H9 (cell line): ENCODE data around the gene PMIS2. TPM values are rescaled to one million over a fixed set of nuclear protein-coding genes. Genes with fewer than 3 reads are reported as not detected.

Experiments
- DNase-seq: peaks from one replicate; pipeline ENCODE4 v3.0.0-alpha.2; 2017
- H2AFZ ChIP-seq: one replicate; pipeline ENCODE4 v1.6.1; 2013; ENCODE audit warnings: mild to moderate bottlenecking, low read length, control low read depth, moderate library complexity
- H2AK5ac ChIP-seq: 2 replicates; pipeline ENCODE4 v1.6.1; 2013; ENCODE audit warnings: low read length, control low read depth, mixed read lengths; ENCODE audit not compliant: insufficient read length
- H2BK120ac ChIP-seq: one replicate; pipeline ENCODE4 v1.6.1; 2013; ENCODE audit warnings: low read depth, mild to moderate bottlenecking, low read length, control low read depth, inconsistent platforms; ENCODE audit not compliant: poor library complexity, severe bottlenecking
- H2BK12ac ChIP-seq: 2 replicates; pipeline ENCODE4 v1.6.1; 2013; ENCODE audit warnings: low read length, control low read depth, mixed read lengths, low read depth; ENCODE audit not compliant: insufficient read length
- H2BK15ac ChIP-seq: 2 replicates; pipeline ENCODE4 v1.6.1; 2013; ENCODE audit warnings: low read depth, low read length, control low read depth
- H2BK20ac ChIP-seq: one replicate; pipeline ENCODE4 v1.6.1; 2013; ENCODE audit warnings: low read depth, mild to moderate bottlenecking, low read length, control low read depth, inconsistent platforms; ENCODE audit not compliant: poor library complexity, severe bottlenecking
- H2BK5ac ChIP-seq: 2 replicates; pipeline ENCODE4 v1.6.1; 2013; ENCODE audit warnings: low read length, control low read depth, mixed read lengths; ENCODE audit not compliant: insufficient read length
- H3K14ac ChIP-seq: 2 replicates; pipeline ENCODE4 v1.6.1; 2013; ENCODE audit warnings: low read length, control low read depth; ENCODE audit not compliant: insufficient read depth
- H3K18ac ChIP-seq: 2 replicates; pipeline ENCODE4 v1.6.1; 2013; ENCODE audit warnings: low read depth, mild to moderate bottlenecking, mixed read lengths, low read length, control low read depth; ENCODE audit not compliant: insufficient read length
- H3K23ac ChIP-seq: 2 replicates; pipeline ENCODE4 v1.6.1; 2013; ENCODE audit warnings: low read length, control low read depth, mixed read lengths, low read depth; ENCODE audit not compliant: insufficient read length
- H3K23me2 ChIP-seq: 2 replicates; pipeline ENCODE4 v1.6.1; 2013; ENCODE audit warnings: low read depth, mild to moderate bottlenecking, mixed read lengths, low read length, control low read depth; ENCODE audit not compliant: insufficient read length, poor library complexity, severe bottlenecking
- H3K27ac ChIP-seq: 2 replicates; pipeline ENCODE4 v1.5.1; 2013; ENCODE audit warnings: low read length, control low read depth, mixed read lengths, low read depth; ENCODE audit not compliant: insufficient read length
- H3K27me3 ChIP-seq: 2 replicates; pipeline ENCODE4 v1.6.1; 2013; ENCODE audit warnings: low read length, control low read depth, inconsistent platforms; ENCODE audit not compliant: insufficient read depth
- H3K4ac ChIP-seq: 2 replicates; pipeline ENCODE4 v1.6.1; 2013; ENCODE audit warnings: low read depth, mild to moderate bottlenecking, control low read depth, inconsistent platforms, low read length, moderate library complexity
- H3K4me1 ChIP-seq: 2 replicates; pipeline ENCODE4 v1.6.1; 2013; ENCODE audit warnings: low read length, control low read depth, inconsistent platforms; ENCODE audit not compliant: insufficient read depth
- H3K4me2 ChIP-seq: 2 replicates; pipeline ENCODE4 v1.6.1; 2013; ENCODE audit warnings: low read length, control low read depth, mixed read lengths; ENCODE audit not compliant: insufficient read length, insufficient read depth
- H3K56ac ChIP-seq: 2 replicates; pipeline ENCODE4 v1.6.1; 2013; ENCODE audit warnings: low read depth, mild to moderate bottlenecking, mixed read lengths, low read length, control low read depth; ENCODE audit not compliant: insufficient read length
- H3K79me1 ChIP-seq: 2 replicates; pipeline ENCODE4 v1.6.1; 2013; ENCODE audit warnings: low read depth, mild to moderate bottlenecking, moderate library complexity, low read length, control low read depth, inconsistent platforms; ENCODE audit not compliant: insufficient read depth, poor library complexity, severe bottlenecking
- H3K79me2 ChIP-seq: 2 replicates; pipeline ENCODE4 v1.6.1; 2013; ENCODE audit warnings: low read length, control low read depth, inconsistent platforms; ENCODE audit not compliant: insufficient read depth
- H3K9ac ChIP-seq: 2 replicates; pipeline ENCODE4 v1.6.1; 2013; ENCODE audit warnings: low read length, control low read depth, mixed read lengths; ENCODE audit not compliant: insufficient read length; ENCODE audit errors: extremely low read depth
- H3K9me3 ChIP-seq: one replicate; pipeline ENCODE4 v1.6.1; 2013; ENCODE audit warnings: low read depth, low read length, inconsistent platforms; ENCODE audit not compliant: control insufficient read depth
- H3T11ph ChIP-seq: one replicate; pipeline ENCODE4 v1.6.1; 2013; ENCODE audit warnings: mild to moderate bottlenecking, low read length, control low read depth, inconsistent platforms
- H4K20me1 ChIP-seq: one replicate; pipeline ENCODE4 v1.6.1; 2013; ENCODE audit not compliant: control insufficient read depth, insufficient read length, insufficient read depth
- H4K5ac ChIP-seq: 2 replicates; pipeline ENCODE4 v1.6.1; 2013; ENCODE audit warnings: low read depth, mild to moderate bottlenecking, mixed read lengths, low read length, control low read depth; ENCODE audit not compliant: insufficient read length
- H4K8ac ChIP-seq: replicated peaks from 2 replicates; pipeline ENCODE4 v1.6.1; 2013; ENCODE audit warnings: low read length, control low read depth, mixed read lengths, low read depth; ENCODE audit not compliant: insufficient read length
- H4K91ac ChIP-seq: 2 replicates; pipeline ENCODE4 v1.6.1; 2013; ENCODE audit warnings: low read depth, mild to moderate bottlenecking, moderate library complexity, mixed read lengths, low read length, control low read depth; ENCODE audit not compliant: insufficient read length
- H3K27ac Mint-ChIP-seq, 3 experiments: 2 replicates in 2 of 3; 3 replicates in 1 of 3; pipeline ENCODE4 v1.8.0; 2020 to 2021; ENCODE audit warnings: mixed read lengths in 3 of 3, mild to moderate bottlenecking in 1 of 3, moderate library complexity in 1 of 3
- H3K27me3 Mint-ChIP-seq: 2 replicates; pipeline ENCODE4 v1.8.0; 2021; ENCODE audit warnings: low read depth, mild to moderate bottlenecking, moderate library complexity, mixed read lengths
- H3K36me3 Mint-ChIP-seq, 3 experiments: 2 replicates in 2 of 3; 3 replicates in 1 of 3; pipeline ENCODE4 v1.8.0; 2020 to 2021; ENCODE audit warnings: low read depth in 3 of 3, mixed read lengths in 3 of 3; ENCODE audit not compliant: insufficient read depth in 1 of 3
- H3K4me1 Mint-ChIP-seq, 2 experiments: 2 replicates each; pipeline ENCODE4 v1.8.0; 2020; ENCODE audit warnings: mixed read lengths in 2 of 2
- H3K4me3 Mint-ChIP-seq, 2 experiments: 2 replicates in 1 of 2; 3 replicates in 1 of 2; pipeline ENCODE4 v1.8.0; 2020 to 2021; ENCODE audit warnings: mild to moderate bottlenecking in 2 of 2, mixed read lengths in 2 of 2, moderate library complexity in 1 of 2
- H3K9me3 Mint-ChIP-seq, 2 experiments: 2 replicates in 1 of 2; 3 replicates in 1 of 2; pipeline ENCODE4 v1.8.0; 2020; ENCODE audit warnings: mild to moderate bottlenecking in 2 of 2, mixed read lengths in 2 of 2, moderate library complexity in 1 of 2
- CTCF ChIP-seq: fragments of 200-600 bp; sonication (generic); conservative IDR thresholded peaks from 3 replicates; pipeline ENCODE4 v1.8.0; 2021; ENCODE audit warnings: antibody characterized with exemption, mild to moderate bottlenecking
- WGBS: extraction: QIAGEN DNeasy Blood & Tissue Kit; methylation state at CpG from one replicate; pipeline ENCODE4 v1.1.7; 2013; ENCODE audit warnings: missing lambda C conversion rate, low lambda C conversion rate, mixed read lengths; ENCODE audit not compliant: insufficient read length; ENCODE audit errors: extremely low coverage; 5-methylcytosine and 5-hydroxymethylcytosine counted together
- total RNA-seq: library from RNA; stranded (reverse); gene quantifications from 2 replicates; pipeline ENCODE4 v1.2.1, GENCODE V29; 2021

The PMIS2 gene
- total RNA-seq, 1 experiment from 2014 or later = not detected

DNA sequence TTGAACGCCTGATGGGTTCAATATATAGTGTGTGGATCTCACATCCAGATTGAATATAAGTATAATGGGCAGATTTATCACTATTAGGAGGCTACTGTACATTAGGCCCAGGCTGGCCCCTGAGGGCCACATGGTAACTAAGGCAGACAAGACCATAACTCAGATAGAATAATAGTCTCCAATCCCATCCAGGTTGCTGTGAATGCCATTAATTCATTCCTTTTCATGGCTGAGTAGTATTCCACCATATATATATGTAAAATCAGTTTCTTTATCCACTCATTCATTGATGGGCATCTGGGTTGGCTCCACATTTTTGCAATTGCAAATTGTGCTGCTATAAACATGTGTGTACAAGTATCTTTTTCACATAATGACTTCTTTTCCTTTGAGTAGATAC, 8.1 kb upstream of the PMIS2 start:
- Histone ChIP-seq H3K23ac (no peak overlapping the region), H2BK120ac (no peak overlapping the region), H4K5ac (no peak overlapping the region), H2BK12ac (no peak overlapping the region), H3K14ac (no peak overlapping the region), H3T11ph (no peak overlapping the region), H4K20me1 (no peaks in the 10 kb centered on the region), H3K27ac (no peak overlapping the region), H2BK5ac (no peak overlapping the region), H3K79me2 (no peaks in the 10 kb centered on the region), H3K4me2 (no peak overlapping the region), H2AK5ac (no peak overlapping the region), H3K4me1 (no peaks in the 10 kb centered on the region), H2BK15ac (no peak overlapping the region), H3K9me3 (peaks cover 17% of the 10 kb centered on the region), H3K18ac (no peak overlapping the region), H2AFZ (no peak overlapping the region), H3K79me1 (no peaks in the 10 kb centered on the region), H4K91ac (no peak overlapping the region), H3K27me3 (no peaks in the 10 kb centered on the region; the same call in 1 of the 2 replicates), H3K9ac (no peak overlapping the region), H4K8ac (no peak overlapping the region), H3K4ac (no peak overlapping the region), H3K56ac (no peak overlapping the region), H3K23me2 (no peaks in the 10 kb centered on the region), H2BK20ac (no peak overlapping the region)
- Mint-ChIP-seq H3K4me1 (no peaks in the 10 kb centered on the region), H3K9me3 (peaks cover 30 to 48% of the 10 kb centered on the region in 2 experiments), H3K4me3 (no peak overlapping the region), H3K27me3 (peaks cover 45% of the 10 kb centered on the region), H3K27ac (no peak overlapping the region), H3K36me3 (peaks cover 7 to 18% (median 15%) of the 10 kb centered on the region in 3 experiments)
- TF ChIP-seq CTCF = no peak
- WGBS = no CpG with 5 or more reads among the region's 1 CpG
- DNase-seq = no peak
